Measurements from ENCODE around the gene E2F6. TPM values are rescaled to one million over a fixed set of nuclear protein-coding genes. Genes with fewer than 3 reads are reported as not detected.

E2F6 gene
- total RNA-seq, 1 experiment from 2014 or later: 16.1 TPM

DNA sequence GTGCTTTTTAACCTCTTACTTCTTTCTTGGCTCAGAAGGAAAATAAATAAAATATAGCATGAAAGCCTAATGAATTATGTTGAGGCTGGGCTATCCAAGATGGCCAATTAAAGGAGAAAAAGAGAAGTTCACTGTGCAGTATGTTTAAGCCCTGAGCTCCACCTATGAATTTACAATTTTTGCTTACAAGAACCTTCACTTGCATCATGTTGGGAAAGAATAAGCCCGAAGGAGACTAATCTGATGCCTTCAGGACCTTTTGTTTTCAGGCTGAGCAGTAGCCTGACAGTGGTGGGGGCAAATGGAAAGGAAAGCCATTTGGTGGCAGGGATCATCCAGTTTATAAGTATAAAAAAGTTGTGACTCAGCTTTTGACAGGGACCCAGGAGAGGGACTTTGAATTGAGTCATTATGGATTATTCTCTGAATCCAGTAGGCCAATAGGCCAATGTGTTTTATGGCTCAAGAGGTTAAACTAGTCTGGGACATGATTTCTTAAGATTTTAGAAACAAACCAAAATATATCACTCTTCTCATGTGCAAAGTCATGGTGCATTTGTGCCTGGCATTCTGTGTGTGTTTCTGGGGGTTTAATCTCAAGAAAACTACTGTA is 56.9 kb downstream of the E2F6 start:
- intact Hi-C loops (cut with micrococcal nuclease): no loop called here
- no peak overlapping the region for H3K27ac Mint-ChIP-seq (ENCODE audit: low read depth, unreplicated experiment)
- BruUV-seq (replicated peaks): no TSS peak
- ChIA-PET POLR2A (no interaction called here), CTCF (interaction anchor here (0.6 to 1.6 kb wide), 4 partner anchors 9 to 276 kb away, joined by 3 to 6 read pairs (median 4); a partner anchor contains a TSS)
- no peaks in the 10 kb centered on the region for H3K27me3 Mint-ChIP-seq (ENCODE audit: insufficient read depth, unreplicated experiment)
- H3K4me1 Mint-ChIP-seq (ENCODE audit: insufficient read depth, unreplicated experiment): peaks cover 2% of the 10 kb centered on the region
- no peak overlapping the region for H3K4me3 Mint-ChIP-seq (ENCODE audit: unreplicated experiment)
- no peak for DNase-seq (ENCODE audit: unreplicated experiment)
- H3K36me3 Mint-ChIP-seq (ENCODE audit: insufficient read depth, unreplicated experiment): no peaks in the 10 kb centered on the region
- TF ChIP-seq CTCF (IDR thresholded peaks at IDR 0.05; ENCODE audit: unreplicated experiment): no peak
- H3K9me3 Mint-ChIP-seq (ENCODE audit: unreplicated experiment): no peaks in the 10 kb centered on the region

GRCh38 chr2:11407413-11407812 is 58.5 kb downstream of the E2F6 start:
- H3K27me3 Mint-ChIP-seq (ENCODE audit: insufficient read depth, unreplicated experiment): no peaks in the 10 kb centered on the region
- no peak overlapping the region for H3K27ac Mint-ChIP-seq (ENCODE audit: low read depth, unreplicated experiment)
- H3K36me3 Mint-ChIP-seq (ENCODE audit: insufficient read depth, unreplicated experiment): no peaks in the 10 kb centered on the region
- no peak for TF ChIP-seq CTCF (IDR thresholded peaks at IDR 0.05; ENCODE audit: unreplicated experiment)
- POLR2A ChIA-PET: interaction anchor here (1.0 to 1.2 kb wide), 2 partner anchors 17 to 58 kb away, joined by 3 read pairs; partner anchors contain the start of gene E2F6
- intact Hi-C loops (cut with micrococcal nuclease): no loop called here
- peaks cover 6% of the 10 kb centered on the region for H3K4me1 Mint-ChIP-seq (ENCODE audit: insufficient read depth, unreplicated experiment)
- no peak overlapping the region for H3K4me3 Mint-ChIP-seq (ENCODE audit: unreplicated experiment)
- no TSS peak for BruUV-seq (replicated peaks)
- DNase-seq (ENCODE audit: unreplicated experiment): no peak
- H3K9me3 Mint-ChIP-seq (ENCODE audit: unreplicated experiment): no peaks in the 10 kb centered on the region
- CTCF ChIA-PET: interaction anchor here (0.6 kb wide), 1 partner anchor 312 kb away, joined by 3 read pairs; no protein-coding TSS in a partner anchor

DNA sequence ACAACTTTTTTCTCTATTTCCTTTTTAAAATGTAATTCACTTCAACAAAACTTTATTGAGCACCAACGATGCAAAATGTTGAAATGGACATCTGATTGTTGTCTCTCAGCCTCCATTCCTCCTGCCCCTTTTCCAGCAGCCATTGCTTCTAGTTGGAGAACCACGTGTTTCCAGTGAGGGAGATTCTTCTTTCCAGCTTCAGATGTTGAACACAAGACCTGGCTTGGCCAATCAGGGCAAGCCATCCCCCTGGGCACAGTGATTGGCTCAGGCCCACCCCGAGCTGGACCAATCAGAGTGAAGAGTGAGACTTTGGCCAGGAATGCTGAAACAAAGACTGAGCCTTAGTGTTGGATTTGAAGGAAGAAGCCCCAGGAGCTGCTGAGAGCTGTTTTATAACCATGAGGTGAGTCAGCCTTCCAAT is 59.0 kb downstream of the E2F6 start:
- no peak for TF ChIP-seq CTCF (IDR thresholded peaks at IDR 0.05; ENCODE audit: unreplicated experiment)
- Mint-ChIP-seq H3K4me1 (ENCODE audit: insufficient read depth, unreplicated experiment) (peaks cover 6% of the 10 kb centered on the region), H3K36me3 (ENCODE audit: insufficient read depth, unreplicated experiment) (no peaks in the 10 kb centered on the region), H3K27ac (ENCODE audit: low read depth, unreplicated experiment) (no peak overlapping the region), H3K9me3 (ENCODE audit: unreplicated experiment) (no peaks in the 10 kb centered on the region), H3K4me3 (ENCODE audit: unreplicated experiment) (no peak overlapping the region), H3K27me3 (ENCODE audit: insufficient read depth, unreplicated experiment) (no peaks in the 10 kb centered on the region)
- ChIA-PET CTCF (no interaction called here), POLR2A (interaction anchor here (1.0 kb wide), 1 partner anchor 59 kb away, joined by 3 read pairs; the partner anchor contains the start of gene E2F6)
- intact Hi-C loops (cut with micrococcal nuclease): no loop called here
- no TSS peak for BruUV-seq (replicated peaks)
- no peak for DNase-seq (ENCODE audit: unreplicated experiment)

DNA sequence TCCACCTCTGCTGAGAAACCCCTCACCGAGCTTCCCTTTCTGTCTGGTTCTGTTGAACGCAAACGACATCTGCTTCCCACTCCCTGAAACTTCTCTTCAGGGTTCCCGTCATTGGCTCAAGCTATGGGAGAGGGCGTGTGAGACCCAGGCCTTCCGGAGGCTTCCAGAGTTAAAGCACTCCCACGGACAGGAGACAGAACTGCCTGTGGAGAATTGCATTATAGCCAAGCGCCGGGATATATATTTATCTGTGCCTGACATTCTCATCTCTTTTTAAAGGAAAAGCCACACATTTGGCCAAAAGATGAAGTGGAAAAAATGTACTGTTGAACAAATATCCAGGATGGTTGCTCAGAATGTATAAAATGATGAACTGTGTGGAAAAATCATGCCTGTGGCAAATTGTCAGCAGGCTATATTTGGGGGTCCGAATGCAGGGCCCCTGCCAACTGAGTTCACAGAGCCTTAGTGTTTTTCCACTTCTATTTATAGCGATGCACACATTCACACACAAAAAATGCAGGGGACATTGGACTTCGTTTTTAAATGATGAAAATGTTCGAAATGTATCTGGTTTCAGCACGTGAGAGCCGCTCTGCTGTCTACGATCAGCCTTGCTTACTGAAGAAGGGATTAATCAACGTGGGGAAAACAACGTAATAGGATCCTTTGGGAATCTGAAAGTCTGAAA is 59.5 kb downstream of the E2F6 start:
- Mint-ChIP-seq H3K4me3 (ENCODE audit: unreplicated experiment) (no peak overlapping the region), H3K27me3 (ENCODE audit: insufficient read depth, unreplicated experiment) (no peaks in the 10 kb centered on the region), H3K9me3 (ENCODE audit: unreplicated experiment) (no peaks in the 10 kb centered on the region), H3K27ac (ENCODE audit: low read depth, unreplicated experiment) (no peak overlapping the region), H3K36me3 (ENCODE audit: insufficient read depth, unreplicated experiment) (no peaks in the 10 kb centered on the region), H3K4me1 (ENCODE audit: insufficient read depth, unreplicated experiment) (peaks cover 6% of the 10 kb centered on the region)
- no peak for DNase-seq (ENCODE audit: unreplicated experiment)
- ChIA-PET CTCF (no interaction called here), POLR2A (interaction anchor here (0.8 to 1.0 kb wide), 2 partner anchors 59 to 119 kb away, joined by 3 read pairs; partner anchors contain the start of gene E2F6)
- intact Hi-C loops (cut with micrococcal nuclease): no loop called here
- TF ChIP-seq CTCF (IDR thresholded peaks at IDR 0.05; ENCODE audit: unreplicated experiment): no peak
- BruUV-seq (replicated peaks): no TSS peak
